H1 (cell line): ENCODE data around the gene TAPT1. TPM values are rescaled to one million over a fixed set of nuclear protein-coding genes. Genes with fewer than 3 reads are reported as not detected.

Experiments
- CTCF ChIA-PET: fragments of 300-600 bp; sonication (Branson Sonifier 250); formaldehyde crosslinking; loops from one replicate; lab custom pipeline; 2021; ENCODE audit not compliant: partially characterized antibody; lab: Charles Lee
- POLR2A ChIA-PET: fragments of 300-600 bp; sonication (Branson Sonifier 250); formaldehyde crosslinking; loops from one replicate; lab custom pipeline; 2021; ENCODE audit warnings: inconsistent platforms; ENCODE audit not compliant: partially characterized antibody; lab: Charles Lee
- DNase-seq, 2 experiments: peaks; one replicate each; pipeline versions ENCODE4 v3.0.0 to v3.0.0-alpha.2; 2010 to 2022; ENCODE audit warnings: low spot score in 2 of 2, low read depth in 1 of 2, mixed read lengths in 1 of 2
- FAIRE-seq: peaks from 2 replicates; lab custom pipeline; 2011; peaks lifted over from hg19 to GRCh38; lab: Jason Lieb, UNC
- H2AFZ ChIP-seq: 2 replicates; pipeline ENCODE4 v1.8.1; 2012; ENCODE audit warnings: low read length, inconsistent platforms
- H2AK5ac ChIP-seq: 2 replicates; pipeline ENCODE4 v1.6.1; 2013; ENCODE audit warnings: low read depth, low read length
- H2BK120ac ChIP-seq: replicated peaks from 2 replicates; pipeline ENCODE3; 2013; ENCODE audit warnings: low read depth, low read length, inconsistent platforms
- H2BK12ac ChIP-seq: 2 replicates; pipeline ENCODE4 v1.6.1; 2013; ENCODE audit warnings: low read depth, low read length
- H2BK15ac ChIP-seq: 2 replicates; pipeline ENCODE4 v1.6.1; 2013; ENCODE audit warnings: low read length
- H2BK20ac ChIP-seq: 2 replicates; pipeline ENCODE4 v1.6.1; 2013; ENCODE audit warnings: low read length
- H2BK5ac ChIP-seq: 2 replicates; pipeline ENCODE4 v1.6.1; 2013; ENCODE audit warnings: low read depth, low read length
- H3K14ac ChIP-seq: 2 replicates; pipeline ENCODE4 v1.6.1; 2013; ENCODE audit warnings: inconsistent platforms; ENCODE audit not compliant: insufficient read length
- H3K18ac ChIP-seq: 2 replicates; pipeline ENCODE4 v1.6.1; 2013; ENCODE audit warnings: low read length; ENCODE audit errors: extremely low read depth
- H3K23ac ChIP-seq: 2 replicates; pipeline ENCODE4 v1.6.1; 2013; ENCODE audit warnings: inconsistent platforms; ENCODE audit not compliant: insufficient read length
- H3K23me2 ChIP-seq: 2 replicates; pipeline ENCODE4 v1.6.1; 2013; ENCODE audit warnings: low read depth, low read length
- H3K27ac ChIP-seq: 2 replicates; pipeline ENCODE4 v1.6.1; 2011; ENCODE audit warnings: low read depth, low read length, inconsistent platforms
- H3K27me3 ChIP-seq, 4 experiments: replicated peaks in 1 of 4; 1 replicate in 1 of 4; 2 replicates in 3 of 4; pipeline versions ENCODE4 v1.6.1 to v1.8.1; 2011 to 2013; ENCODE audit warnings: low read length in 3 of 4, mild to moderate bottlenecking in 3 of 4, inconsistent platforms in 2 of 4, mixed read lengths in 2 of 4, moderate library complexity in 1 of 4; ENCODE audit not compliant: control insufficient read depth in 3 of 4, insufficient read depth in 3 of 4; ENCODE audit errors: extremely low read depth in 1 of 4
- H3K36me3 ChIP-seq, 4 experiments: 2 replicates each; pipeline versions ENCODE4 v1.6.1 to v1.8.1; 2011 to 2013; ENCODE audit warnings: mild to moderate bottlenecking in 4 of 4, low read length in 3 of 4, moderate library complexity in 2 of 4, control low read depth in 1 of 4, inconsistent platforms in 1 of 4; ENCODE audit not compliant: insufficient read depth in 4 of 4, control insufficient read depth in 2 of 4
- H3K4ac ChIP-seq: replicated peaks from 2 replicates; pipeline ENCODE3; 2013; ENCODE audit warnings: low read length, low read depth, mixed read lengths, inconsistent platforms; ENCODE audit not compliant: insufficient read length
- H3K4me1 ChIP-seq, 4 experiments: replicated peaks in 1 of 4; 1 replicate in 1 of 4; 2 replicates in 3 of 4; pipeline versions ENCODE4 v1.6.1 to v1.8.1; 2011 to 2013; ENCODE audit warnings: low read length in 3 of 4, inconsistent platforms in 2 of 4, mixed read lengths in 1 of 4; ENCODE audit not compliant: insufficient read depth in 4 of 4, control insufficient read depth in 3 of 4
- H3K4me2 ChIP-seq, 2 experiments: 2 replicates each; pipeline versions ENCODE4 v1.6.1 to v1.8.1; 2011 to 2013; ENCODE audit warnings: low read depth in 2 of 2, low read length in 2 of 2, control low read depth in 1 of 2, inconsistent platforms in 1 of 2, mild to moderate bottlenecking in 1 of 2; ENCODE audit not compliant: insufficient read depth in 1 of 2
- H3K4me3 ChIP-seq, 4 experiments: fragments of 200-600, 300-600 bp in 1 of 4; sonication (generic), shearing (Covaris generic), sonication (Bioruptor Twin) in 1 of 4; 2 replicates each; pipeline versions ENCODE4 v1.5.1 to v1.8.1; 2011 to 2016; ENCODE audit warnings: low read length in 4 of 4, low read depth in 3 of 4, control low read depth in 2 of 4, inconsistent platforms in 2 of 4, mild to moderate bottlenecking in 2 of 4, mixed read lengths in 1 of 4, moderate library complexity in 1 of 4; ENCODE audit not compliant: insufficient read depth in 2 of 4; ENCODE audit errors: extremely low read depth in 1 of 4
- H3K56ac ChIP-seq: replicated peaks from 2 replicates; pipeline ENCODE3; 2013; ENCODE audit warnings: low read depth, mild to moderate bottlenecking, mixed read lengths, low read length, inconsistent platforms; ENCODE audit not compliant: insufficient read length
- H3K79me1 ChIP-seq: 2 replicates; pipeline ENCODE4 v1.6.1; 2013; ENCODE audit warnings: low read depth, low read length, control low read depth
- H3K79me2 ChIP-seq, 2 experiments: 2 replicates each; pipeline versions ENCODE4 v1.6.1 to v1.8.1; 2012 to 2013; ENCODE audit warnings: low read length in 2 of 2, mild to moderate bottlenecking in 2 of 2, inconsistent platforms in 1 of 2; ENCODE audit not compliant: insufficient read depth in 2 of 2, control insufficient read depth in 1 of 2
- H3K9ac ChIP-seq, 4 experiments: replicated peaks in 1 of 4; 1 replicate in 1 of 4; 2 replicates in 3 of 4; pipeline versions ENCODE4 v1.6.1 to v1.8.1; 2011 to 2013; ENCODE audit warnings: low read depth in 3 of 4, low read length in 3 of 4, control low read depth in 2 of 4, mild to moderate bottlenecking in 2 of 4, moderate library complexity in 2 of 4, inconsistent platforms in 1 of 4; ENCODE audit errors: extremely low read depth in 1 of 4
- H3K9me3 ChIP-seq, 2 experiments: 2 replicates each; pipeline versions ENCODE4 v1.6.1 to v1.8.1; 2012 to 2013; ENCODE audit warnings: mild to moderate bottlenecking in 2 of 2, moderate library complexity in 2 of 2, control low read depth in 1 of 2, inconsistent platforms in 1 of 2, low read depth in 1 of 2, low read length in 1 of 2, mixed read lengths in 1 of 2; ENCODE audit not compliant: insufficient read depth in 2 of 2
- H4K20me1 ChIP-seq, 2 experiments: replicated peaks in 1 of 2; 2 replicates each; pipeline versions ENCODE3 to v1.8.1; 2011 to 2013; ENCODE audit warnings: inconsistent platforms in 2 of 2, low read length in 2 of 2, mild to moderate bottlenecking in 1 of 2; ENCODE audit not compliant: insufficient read depth in 2 of 2, control insufficient read depth in 1 of 2
- H4K5ac ChIP-seq: 2 replicates; pipeline ENCODE4 v1.6.1; 2013; ENCODE audit warnings: low read length, low read depth, mixed read lengths, inconsistent platforms; ENCODE audit not compliant: insufficient read length
- H4K8ac ChIP-seq: 2 replicates; pipeline ENCODE4 v1.8.0; 2013; ENCODE audit warnings: mild to moderate bottlenecking, moderate library complexity, low read length, inconsistent platforms; ENCODE audit not compliant: insufficient read depth; ENCODE audit errors: extremely low read depth
- H4K91ac ChIP-seq: replicated peaks from 2 replicates; pipeline ENCODE3; 2013; ENCODE audit warnings: low read length, mixed read lengths, inconsistent platforms; ENCODE audit not compliant: insufficient read length
- CBX8 ChIP-seq: fragments of 300-800, 300-1000 bp; sonication (generic); IDR thresholded peaks from 2 replicates; pipeline ENCODE4 v1.7.1; 2016; ENCODE audit warnings: low read depth, low read length, borderline replicate concordance
- CREB1 ChIP-seq: IDR thresholded peaks from 2 replicates; pipeline ENCODE4 v1.6.1; 2012; ENCODE audit warnings: inconsistent platforms
- HDAC6 ChIP-seq: IDR thresholded peaks from one replicate; pipeline ENCODE4 v1.7.1; 2012; ENCODE audit warnings: low read depth, mild to moderate bottlenecking, inconsistent platforms, low read length, moderate library complexity
- SIRT6 ChIP-seq: IDR thresholded peaks from one replicate; pipeline ENCODE4 v1.7.1; 2012; ENCODE audit warnings: low read length, inconsistent platforms
- TAF1 ChIP-seq: IDR thresholded peaks from 2 replicates; pipeline ENCODE4 v1.6.1; 2011; ENCODE audit warnings: mild to moderate bottlenecking, low read depth, low read length
- WGBS, 2 experiments: shearing (Covaris generic) in 1 of 2; methylation state at CpG; one replicate each; pipeline versions ENCODE4 v1.1.6 to v1.1.7; 2013 to 2015; ENCODE audit warnings: low lambda C conversion rate in 2 of 2, mixed read lengths in 2 of 2, inconsistent platforms in 1 of 2, low coverage in 1 of 2, missing lambda C conversion rate in 1 of 2; ENCODE audit not compliant: insufficient replicate concordance in 2 of 2, insufficient coverage in 1 of 2, insufficient read length in 1 of 2; ENCODE audit errors: extremely low coverage in 1 of 2, missing lambda C conversion rate in 1 of 2; 5-methylcytosine and 5-hydroxymethylcytosine counted together
- polyA plus RNA-seq, 7 experiments: library from polyadenylated mRNA; depleted of rRNA in 3 of 7; stranded (reverse) in 5 of 7; unstranded in 2 of 7; fragments of >200 nt in 5 of 7; fragments of 200-250 nt in 2 of 7; gene quantifications; 1 replicate in 5 of 7; 2 replicates in 1 of 7; 4 replicates in 1 of 7; pipeline versions ENCODE4 v1.2.1 to v1.2.3, GENCODE V29; 2011 to 2013; ENCODE audit warnings: missing spikeins in 2 of 7, mixed read lengths in 2 of 7
- total RNA-seq: library from RNA; stranded (reverse); fragmentation: NEBNext Ultra II Directional; extraction: Animal tissue kit (Norgen Biotek cat#: 25700); gene quantifications from 2 replicates; pipeline ENCODE4 v1.2.1, GENCODE V29; 2021
- TF ChIP-seq, protein P1 (sequence below): IDR thresholded peaks from 2 replicates; pipeline ENCODE4 v1.6.1; 2011; ENCODE audit warnings: low read depth, mild to moderate bottlenecking, low read length; ENCODE audit not compliant: insufficient read depth

The TAPT1 gene
- total and polyA plus RNA-seq, 2 of the 8 experiments (the other 6 are each of a cell fraction or from before 2014, with no cell fraction given): 4.2 to 15.3 TPM

DNA sequence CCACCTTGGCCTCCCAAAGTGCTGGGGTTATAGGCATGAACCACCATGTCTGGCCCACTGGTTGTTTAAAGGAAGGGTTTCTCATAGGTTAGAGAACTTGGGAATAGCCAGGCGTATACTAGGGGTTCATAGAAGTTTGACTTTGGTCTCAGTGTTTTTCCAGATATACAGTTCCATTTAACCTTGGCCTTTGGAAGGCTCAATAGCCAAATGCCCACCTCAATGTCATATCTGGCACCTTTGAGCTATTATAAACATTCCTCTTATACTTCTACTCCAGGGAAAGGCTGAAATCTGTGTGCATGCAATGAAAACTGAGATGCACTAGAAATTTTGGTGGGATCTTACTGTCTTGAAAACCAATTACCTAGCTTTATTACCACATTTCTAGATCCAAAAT is 95.0 kb downstream of the TAPT1 start:
- Histone ChIP-seq H3K27me3 (no peaks in the 10 kb centered on the region), H3K9me3 (peaks cover 6% of the 10 kb centered on the region in 2 experiments; a peak in 2 of 4 replicates), H4K8ac (no peak overlapping the region), H3K4me1 (no peaks in the 10 kb centered on the region), H2AK5ac (no peak overlapping the region), H2BK20ac (no peak overlapping the region), H3K79me1 (no peaks in the 10 kb centered on the region), H3K23ac (no peak overlapping the region), H2BK120ac (no peak overlapping the region), H2BK5ac (no peak overlapping the region), H4K20me1 (no peaks in the 10 kb centered on the region), H4K5ac (no peak overlapping the region), H4K91ac (no peak overlapping the region), H3K9ac (no peak overlapping the region), H3K23me2 (no peaks in the 10 kb centered on the region), H3K36me3 (no peaks in the 10 kb centered on the region), H2AFZ (no peak overlapping the region), H3K27ac (no peak overlapping the region), H3K14ac (no peak overlapping the region), H3K79me2 (no peaks in the 10 kb centered on the region), H2BK15ac (no peak overlapping the region), H3K4ac (no peak overlapping the region), H2BK12ac (no peak overlapping the region), H3K56ac (no peak overlapping the region), H3K18ac (no peak overlapping the region), H3K4me2 (no peak overlapping the region), H3K4me3 (no peak overlapping the region)
- FAIRE-seq: no peak
- 96% methylated on average over 1 of the region's 1 CpG; no CpG with 5 or more reads in 1 of the 2 experiments for whole genome bisulfite sequencing, 2 experiments
- no peak for DNase-seq
- TF ChIP-seq CBX8: no peak
- no peak for TF ChIP-seq SIRT6
- TF ChIP-seq HDAC6: no peak
- TF ChIP-seq, protein P1, sequence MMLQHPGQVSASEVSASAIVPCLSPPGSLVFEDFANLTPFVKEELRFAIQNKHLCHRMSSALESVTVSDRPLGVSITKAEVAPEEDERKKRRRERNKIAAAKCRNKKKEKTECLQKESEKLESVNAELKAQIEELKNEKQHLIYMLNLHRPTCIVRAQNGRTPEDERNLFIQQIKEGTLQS: no peak
- no peak for TF ChIP-seq CREB1
- no peak for TF ChIP-seq TAF1
- CTCF ChIA-PET: interaction anchor here (0.8 to 1.5 kb wide), 3 partner anchors 9 to 75 kb away, joined by 5 to 9 read pairs (median 6); no protein-coding TSS in a partner anchor
- POLR2A ChIA-PET: interaction anchor here (0.6 to 1.0 kb wide), 2 partner anchors 50 to 166 kb away, joined by 4 read pairs; no protein-coding TSS in a partner anchor
